GM23248 (cell line): ENCODE data around the gene FARP1. TPM values are rescaled to one million over a fixed set of nuclear protein-coding genes. Genes with fewer than 3 reads are reported as not detected.
A peak's percentile ranks its signal among the peaks of the same experiment; 100 is the strongest.

Experiments
- DNase-seq: peaks from one replicate; pipeline ENCODE4 v3.0.0-alpha.2; 2015
- H2AFZ ChIP-seq: fragments of 200-600 bp; sonication (generic); 2 replicates; pipeline ENCODE4 v1.6.1; 2016; ENCODE audit warnings: antibody characterized with exemption
- H3F3A ChIP-seq: fragments of 200-600 bp; sonication (generic); 2 replicates; pipeline ENCODE4 v1.6.1; 2016; ENCODE audit warnings: mild to moderate bottlenecking, antibody characterized with exemption, mixed run types; ENCODE audit not compliant: insufficient read depth
- H3K27ac ChIP-seq: fragments of 200-600 bp; sonication (generic); 2 replicates; pipeline ENCODE4 v1.5.1; 2016; ENCODE audit warnings: mild to moderate bottlenecking
- H3K27me3 ChIP-seq: fragments of 200-600 bp; sonication (generic); replicated peaks from 2 replicates; pipeline ENCODE4 v1.6.1; 2016; ENCODE audit warnings: mild to moderate bottlenecking; ENCODE audit not compliant: insufficient read depth
- H3K36me3 ChIP-seq: fragments of 200-600 bp; sonication (generic); 2 replicates; pipeline ENCODE4 v1.6.1; 2016; ENCODE audit warnings: low read depth, mild to moderate bottlenecking
- H3K4me1 ChIP-seq: fragments of 200-600 bp; sonication (generic); 2 replicates; pipeline ENCODE4 v1.6.1; 2016; ENCODE audit warnings: mild to moderate bottlenecking; ENCODE audit not compliant: insufficient read depth
- H3K4me2 ChIP-seq: fragments of 200-600 bp; sonication (generic); one replicate; pipeline ENCODE4 v1.6.1; 2016; ENCODE audit warnings: mild to moderate bottlenecking; ENCODE audit not compliant: unreplicated experiment
- H3K4me3 ChIP-seq: fragments of 200-600 bp; sonication (generic); 2 replicates; pipeline ENCODE4 v1.5.1; 2016; ENCODE audit warnings: mild to moderate bottlenecking
- H3K79me2 ChIP-seq: fragments of 200-600 bp; sonication (generic); 2 replicates; pipeline ENCODE4 v1.6.1; 2016; ENCODE audit warnings: mild to moderate bottlenecking; ENCODE audit not compliant: insufficient read depth
- H3K9ac ChIP-seq: fragments of 200-600 bp; sonication (generic); 2 replicates; pipeline ENCODE4 v1.6.1; 2016; ENCODE audit warnings: mild to moderate bottlenecking
- H3K9me2 ChIP-seq: fragments of 200-600 bp; sonication (generic); 2 replicates; pipeline ENCODE4 v1.6.1; 2016; ENCODE audit warnings: mixed run types, mild to moderate bottlenecking, moderate library complexity; ENCODE audit not compliant: insufficient read depth
- H3K9me3 ChIP-seq: fragments of 200-600 bp; sonication (generic); one replicate; pipeline ENCODE4 v1.6.1; 2017; ENCODE audit warnings: low read depth
- H4K20me1 ChIP-seq: fragments of 200-600 bp; sonication (generic); 2 replicates; pipeline ENCODE4 v1.6.0; 2016; ENCODE audit not compliant: insufficient read depth
- EZH2 ChIP-seq: fragments of 200-600 bp; sonication (generic); IDR thresholded peaks from 2 replicates; pipeline ENCODE4 v1.6.1; 2018; ENCODE audit warnings: antibody characterized with exemption, mild to moderate bottlenecking; ENCODE audit not compliant: insufficient read depth, poor library complexity, severe bottlenecking
- EZH2phosphoT487 ChIP-seq: fragments of 200-600 bp; sonication (generic); IDR thresholded peaks from 2 replicates; pipeline ENCODE4 v1.6.1; 2018; ENCODE audit warnings: antibody characterized with exemption, moderate library complexity, mild to moderate bottlenecking, low read depth; ENCODE audit not compliant: insufficient read depth
- WGBS, 2 experiments: methylation state at CpG; one replicate each; pipeline ENCODE4 v1.1.6; 2015 to 2017; ENCODE audit warnings: low lambda C conversion rate in 2 of 2, low coverage in 1 of 2; ENCODE audit errors: missing lambda C conversion rate in 2 of 2; 5-methylcytosine and 5-hydroxymethylcytosine counted together
- in situ Hi-C: fragments of 300-500 bp; cut with MboI; formaldehyde crosslinking; loops from 2 replicates; pipeline ENCODE4 v1.15.0; 2020
- polyA plus RNA-seq: library from polyadenylated mRNA; unstranded; fragments of >200 nt; fragmentation: Nextera tagmentation; extraction: Ambion mirVana; gene quantifications from 2 replicates; pipeline ENCODE4 v1.2.1, GENCODE V29; 2016
- total RNA-seq: library from RNA; depleted of rRNA; stranded (reverse); fragments of >200 nt; shearing (Covaris generic); gene quantifications from 2 replicates; pipeline ENCODE4 v1.2.3, GENCODE V29; 2014

FARP1 gene
- total and polyA plus RNA-seq, 2 experiments from 2014 or later, result 53.7 to 56.6 TPM

- H3K36me3 ChIP-seq, result peaks cover 6% of the 10 kb centered on the region; the same call in 1 of the 2 replicates
- H3K27ac ChIP-seq, result no peak overlapping the region
- no peaks in the 10 kb centered on the region for H3K9me3 ChIP-seq
- no peak for DNase-seq
- no peak overlapping the region for H3K9ac ChIP-seq
- H2AFZ ChIP-seq, result no peak overlapping the region
- H4K20me1 ChIP-seq, result no peaks in the 10 kb centered on the region
- no peak overlapping the region for H3K4me3 ChIP-seq
- H3K79me2 ChIP-seq, result peaks cover 71% of the 10 kb centered on the region
- H3K27me3 ChIP-seq, result no peaks in the 10 kb centered on the region
- WGBS, 2 experiments, result 89 to 92% methylated on average over 17 to 18 of the region's 18 CpGs
- in situ Hi-C loops, result loop anchor here (10.0 to 25.0 kb wide), 2 partner anchors 192 to 375 kb away; no protein-coding TSS in a partner anchor
- H3K9me2 ChIP-seq, result no peaks in the 10 kb centered on the region
- H3F3A ChIP-seq, result 0 out of 2 replicates have a peak, but pooled peaks cover 5% of the 10 kb centered on the region
- no peak overlapping the region for H3K4me2 ChIP-seq
- H3K4me1 ChIP-seq, result no peaks in the 10 kb centered on the region
- TF ChIP-seq EZH2 (no peak), EZH2phosphoT487 (no peak)
Measured at GRCh38 chr13:98462241-98462882, 319.5 kb downstream of the FARP1 start.

- DNase-seq, result no peak
- Histone ChIP-seq H3K27me3 (no peaks in the 10 kb centered on the region), H2AFZ (no peak overlapping the region), H3F3A (0 out of 2 replicates have a peak, but pooled peaks cover 5% of the 10 kb centered on the region), H3K4me1 (no peaks in the 10 kb centered on the region), H3K4me2 (no peak overlapping the region), H3K27ac (no peak overlapping the region), H4K20me1 (no peaks in the 10 kb centered on the region), H3K79me2 (peaks cover 77% of the 10 kb centered on the region), H3K9ac (no peak overlapping the region), H3K36me3 (peaks cover 6% of the 10 kb centered on the region; the same call in 1 of the 2 replicates), H3K9me3 (no peaks in the 10 kb centered on the region), H3K4me3 (no peak overlapping the region), H3K9me2 (no peaks in the 10 kb centered on the region)
- in situ Hi-C loops, result loop anchor here (10.0 to 25.0 kb wide), 2 partner anchors 192 to 374 kb away; no protein-coding TSS in a partner anchor
- WGBS, 2 experiments, result 59 to 62% methylated on average over 8 of the region's 8 CpGs
- no peak for TF ChIP-seq EZH2
Measured at GRCh38 chr13:98462946-98463345, 320.1 kb downstream of the FARP1 start.

- in situ Hi-C loops, result loop anchor here (10.0 to 25.0 kb wide), 2 partner anchors 188 to 371 kb away; no protein-coding TSS in a partner anchor
- WGBS, 2 experiments, result 44 to 45% methylated on average over 11 of the region's 11 CpGs
- DNase-seq, result peak; percentile 72
- Histone ChIP-seq H3F3A (0 out of 2 replicates have a peak, but pooled peaks cover 5% of the 10 kb centered on the region), H4K20me1 (no peaks in the 10 kb centered on the region), H3K36me3 (peaks cover 6% of the 10 kb centered on the region; the same call in 1 of the 2 replicates), H3K27me3 (no peaks in the 10 kb centered on the region), H3K4me1 (peaks cover 6% of the 10 kb centered on the region), H2AFZ (no peak overlapping the region), H3K4me3 (no peak overlapping the region), H3K9ac (no peak overlapping the region), H3K27ac (no peak overlapping the region), H3K79me2 (peaks cover 100% of the 10 kb centered on the region), H3K4me2 (no peak overlapping the region), H3K9me2 (no peaks in the 10 kb centered on the region), H3K9me3 (no peaks in the 10 kb centered on the region)
- no peak for TF ChIP-seq EZH2phosphoT487
- no peak for TF ChIP-seq EZH2
Measured at GRCh38 chr13:98466634-98467236, 323.8 kb downstream of the FARP1 start.

- Histone ChIP-seq H3K9ac (no peak overlapping the region), H3K4me2 (no peak overlapping the region), H3K27me3 (no peaks in the 10 kb centered on the region), H3K79me2 (peaks cover 95% of the 10 kb centered on the region), H3K4me3 (no peak overlapping the region), H3K4me1 (peaks cover 6% of the 10 kb centered on the region), H3K27ac (no peak overlapping the region), H3F3A (0 out of 2 replicates have a peak, but pooled peaks cover 5% of the 10 kb centered on the region), H3K9me2 (no peaks in the 10 kb centered on the region), H3K9me3 (no peaks in the 10 kb centered on the region), H4K20me1 (no peaks in the 10 kb centered on the region), H3K36me3 (peaks cover 12% of the 10 kb centered on the region; the same call in 1 of the 2 replicates), H2AFZ (no peak overlapping the region)
- in situ Hi-C loops, result loop anchor here (10.0 to 25.0 kb wide), 2 partner anchors 187 to 370 kb away; no protein-coding TSS in a partner anchor
- TF ChIP-seq EZH2phosphoT487 (no peak), EZH2 (no peak)
- WGBS, 2 experiments, result 60 to 70% methylated on average over 13 of the region's 13 CpGs
- DNase-seq, result no peak
Measured at GRCh38 chr13:98467263-98467985, 324.5 kb downstream of the FARP1 start.
